ENCODE measurements around the gene SELENOI. TPM values are rescaled to one million over a fixed set of nuclear protein-coding genes. Genes with fewer than 3 reads are reported as not detected.

SELENOI gene
- total RNA-seq, 1 donor = 34.1 TPM

GRCh38 chr2:26422947-26423629 lies 77.1 kb downstream of the SELENOI start:
- no peak for DNase-seq (ENCODE audit: low read depth)
- no peak overlapping the region for H3K4me3 ChIP-seq (ENCODE audit: low read depth, low read length)
- TF ChIP-seq, protein P1, sequence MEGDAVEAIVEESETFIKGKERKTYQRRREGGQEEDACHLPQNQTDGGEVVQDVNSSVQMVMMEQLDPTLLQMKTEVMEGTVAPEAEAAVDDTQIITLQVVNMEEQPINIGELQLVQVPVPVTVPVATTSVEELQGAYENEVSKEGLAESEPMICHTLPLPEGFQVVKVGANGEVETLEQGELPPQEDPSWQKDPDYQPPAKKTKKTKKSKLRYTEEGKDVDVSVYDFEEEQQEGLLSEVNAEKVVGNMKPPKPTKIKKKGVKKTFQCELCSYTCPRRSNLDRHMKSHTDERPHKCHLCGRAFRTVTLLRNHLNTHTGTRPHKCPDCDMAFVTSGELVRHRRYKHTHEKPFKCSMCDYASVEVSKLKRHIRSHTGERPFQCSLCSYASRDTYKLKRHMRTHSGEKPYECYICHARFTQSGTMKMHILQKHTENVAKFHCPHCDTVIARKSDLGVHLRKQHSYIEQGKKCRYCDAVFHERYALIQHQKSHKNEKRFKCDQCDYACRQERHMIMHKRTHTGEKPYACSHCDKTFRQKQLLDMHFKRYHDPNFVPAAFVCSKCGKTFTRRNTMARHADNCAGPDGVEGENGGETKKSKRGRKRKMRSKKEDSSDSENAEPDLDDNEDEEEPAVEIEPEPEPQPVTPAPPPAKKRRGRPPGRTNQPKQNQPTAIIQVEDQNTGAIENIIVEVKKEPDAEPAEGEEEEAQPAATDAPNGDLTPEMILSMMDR (IDR thresholded peaks at IDR 0.05; ENCODE audit: insufficient read depth, low read depth, low read length) = no peak

GRCh38 chr2:26423750-26424149 lies 77.8 kb downstream of the SELENOI start:
- H3K4me3 ChIP-seq (ENCODE audit: low read depth, low read length) = no peak overlapping the region
- TF ChIP-seq, protein P1 (IDR thresholded peaks at IDR 0.05; ENCODE audit: insufficient read depth, low read depth, low read length) = no peak
- no peak for DNase-seq (ENCODE audit: low read depth)

DNA sequence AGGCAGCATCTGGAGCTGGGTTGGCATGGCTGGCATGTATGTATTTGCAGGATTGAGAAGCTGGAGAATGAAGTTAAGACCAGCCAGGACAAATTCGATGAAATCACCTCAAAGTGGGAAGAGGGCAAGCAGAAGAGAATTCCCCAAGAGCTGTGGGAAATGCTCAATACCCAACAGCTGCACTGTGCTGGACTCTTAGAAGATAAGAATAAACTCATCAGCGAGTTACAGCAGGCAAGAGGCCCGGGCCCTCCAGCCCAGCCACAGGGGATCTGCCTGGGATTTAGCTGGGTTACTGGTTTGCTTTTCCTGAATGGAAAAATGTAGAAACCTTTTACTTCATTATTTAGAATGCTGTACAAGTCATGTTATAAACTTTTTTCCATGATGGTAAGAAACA lies 78.3 kb downstream of the SELENOI start:
- no peak for DNase-seq (ENCODE audit: low read depth)
- no peak overlapping the region for H3K4me3 ChIP-seq (ENCODE audit: low read depth, low read length)
- TF ChIP-seq, protein P1 (IDR thresholded peaks at IDR 0.05; ENCODE audit: insufficient read depth, low read depth, low read length) = no peak

- no peak overlapping the region for H3K4me3 ChIP-seq (ENCODE audit: low read depth, low read length)
- TF ChIP-seq, protein P1 (IDR thresholded peaks at IDR 0.05; ENCODE audit: insufficient read depth, low read depth, low read length) = no peak
- no peak for DNase-seq (ENCODE audit: low read depth)
Measured at GRCh38 chr2:26428846-26429245, 82.9 kb downstream of the SELENOI start.

DNA sequence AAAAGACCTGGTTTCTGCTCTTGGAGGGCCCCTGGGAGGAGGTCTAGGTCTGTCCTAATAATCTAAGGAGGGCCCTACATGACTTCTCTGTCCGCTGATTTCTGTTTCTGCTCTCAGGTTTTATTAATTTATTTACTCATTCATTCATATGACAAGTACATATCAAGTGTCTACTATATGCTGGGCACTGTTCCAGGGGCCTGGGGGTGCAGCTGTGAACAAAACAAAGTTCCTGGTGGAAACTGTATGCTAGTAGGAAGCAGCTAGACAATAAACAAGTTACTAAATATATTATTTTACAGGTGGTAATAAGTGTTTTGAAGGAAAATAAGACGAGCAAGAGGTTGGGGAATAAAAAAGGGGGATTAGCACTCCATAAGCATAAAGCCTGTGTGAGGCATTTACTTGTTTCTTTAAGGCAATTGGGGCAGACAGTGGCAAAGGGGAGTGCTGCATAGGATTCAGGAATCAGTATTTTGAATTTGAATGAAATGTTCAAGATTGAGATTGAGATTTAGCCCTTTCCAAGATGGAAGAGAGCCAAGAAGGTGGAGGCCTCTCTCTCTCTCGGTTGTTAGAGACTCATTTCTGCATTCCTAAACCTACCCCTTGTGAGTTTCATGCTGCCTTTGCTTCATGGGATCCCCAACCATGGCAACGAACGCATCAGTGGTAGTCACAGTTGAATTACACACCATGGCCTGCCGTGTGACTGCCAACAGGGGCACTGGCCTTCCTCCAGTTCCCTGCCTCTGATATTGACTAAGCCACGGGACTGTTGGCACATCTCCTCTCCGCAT lies 84.0 kb downstream of the SELENOI start:
- no peak overlapping the region for H3K4me3 ChIP-seq (ENCODE audit: low read depth, low read length)
- DNase-seq (ENCODE audit: low read depth) = no peak
- TF ChIP-seq, protein P1 (IDR thresholded peaks at IDR 0.05; ENCODE audit: insufficient read depth, low read depth, low read length) = no peak

GRCh38 chr2:26430826-26431225 lies 84.9 kb downstream of the SELENOI start:
- TF ChIP-seq, protein P1 (IDR thresholded peaks at IDR 0.05; ENCODE audit: insufficient read depth, low read depth, low read length) = no peak
- H3K4me3 ChIP-seq (ENCODE audit: low read depth, low read length) = no peak overlapping the region
- DNase-seq (ENCODE audit: low read depth) = peak; percentile 23
